Hepatocyte (in vitro differentiated cells): ENCODE results near the gene MFSD6. TPM values are rescaled to one million over a fixed set of nuclear protein-coding genes. Genes with fewer than 3 reads are reported as not detected.

ENCODE experiments used
- DNase-seq: peaks from one replicate; pipeline ENCODE4 v3.0.0-alpha.2; 2016; ENCODE audit warnings: low spot score
- H2AFZ ChIP-seq: fragments of 200-600 bp; sonication (generic); 2 replicates; pipeline ENCODE4 v1.6.0; 2016; ENCODE audit warnings: antibody characterized with exemption, mild to moderate bottlenecking
- H3K27ac ChIP-seq: fragments of 200-600 bp; sonication (generic); 2 replicates; pipeline ENCODE4 v1.5.1; 2016; ENCODE audit warnings: mild to moderate bottlenecking
- H3K27me3 ChIP-seq: fragments of 200-600 bp; sonication (generic); 2 replicates; pipeline ENCODE4 v1.6.1; 2016
- H3K36me3 ChIP-seq: fragments of 200-600 bp; sonication (generic); replicated peaks from 2 replicates; pipeline ENCODE4 v1.5.1; 2016; ENCODE audit warnings: low read depth; ENCODE audit not compliant: insufficient read depth
- H3K4me1 ChIP-seq: fragments of 200-600 bp; sonication (generic); 2 replicates; pipeline ENCODE4 v1.5.1; 2016; ENCODE audit warnings: mild to moderate bottlenecking, moderate library complexity; ENCODE audit not compliant: insufficient read depth
- H3K4me2 ChIP-seq: fragments of 200-600 bp; sonication (generic); 2 replicates; pipeline ENCODE4 v1.6.0; 2016
- H3K4me3 ChIP-seq: fragments of 200-600 bp; sonication (generic); 2 replicates; pipeline ENCODE4 v1.5.1; 2016; ENCODE audit warnings: mild to moderate bottlenecking
- H3K79me2 ChIP-seq: fragments of 200-600 bp; sonication (generic); 2 replicates; pipeline ENCODE4 v1.6.0; 2017; ENCODE audit warnings: mild to moderate bottlenecking
- H3K9me2 ChIP-seq: fragments of 200-600 bp; sonication (generic); replicated peaks from 2 replicates; pipeline ENCODE4 v1.6.0; 2017; ENCODE audit warnings: mild to moderate bottlenecking; ENCODE audit not compliant: insufficient read depth
- H3K9me3 ChIP-seq: fragments of 200-600 bp; sonication (generic); 2 replicates; pipeline ENCODE4 v1.5.1; 2016; ENCODE audit warnings: low read depth, mild to moderate bottlenecking
- H4K20me1 ChIP-seq: fragments of 200-600 bp; sonication (generic); 2 replicates; pipeline ENCODE4 v1.6.0; 2016; ENCODE audit warnings: mild to moderate bottlenecking; ENCODE audit not compliant: insufficient read depth, poor library complexity, severe bottlenecking
- EZH2 ChIP-seq: fragments of 200-600 bp; sonication (generic); IDR thresholded peaks from 2 replicates; pipeline ENCODE4 v1.6.1; 2016; ENCODE audit warnings: antibody characterized with exemption, mild to moderate bottlenecking, borderline replicate concordance
- EZH2phosphoT487 ChIP-seq: fragments of 200-600 bp; sonication (generic); IDR thresholded peaks from one replicate; pipeline ENCODE4 v1.6.1; 2018; ENCODE audit warnings: antibody characterized with exemption, mild to moderate bottlenecking, low read depth, moderate library complexity; ENCODE audit not compliant: unreplicated experiment, severe bottlenecking
- WGBS: methylation state at CpG from one replicate; pipeline ENCODE4 v1.1.6; 2016; ENCODE audit warnings: low lambda C conversion rate; ENCODE audit errors: missing lambda C conversion rate; 5-methylcytosine and 5-hydroxymethylcytosine counted together
- polyA plus RNA-seq: library from polyadenylated mRNA; unstranded; fragments of >200 nt; fragmentation: Nextera tagmentation; extraction: Ambion mirVana; gene quantifications from 2 replicates; pipeline ENCODE4 v1.2.1, GENCODE V29; 2016
- total RNA-seq: library from RNA; depleted of rRNA; stranded (reverse); fragments of >200 nt; gene quantifications from 2 replicates; pipeline ENCODE4 v1.2.3, GENCODE V29; 2014
- TF ChIP-seq, protein P1 (sequence below): fragments of 200-600 bp; sonication (generic); IDR thresholded peaks from 2 replicates; pipeline ENCODE4 v1.5.1; 2016; ENCODE audit warnings: antibody characterized with exemption, mild to moderate bottlenecking; ENCODE audit not compliant: poor library complexity

Gene MFSD6
- total and polyA plus RNA-seq, 2 experiments from 2014 or later: 9.7 to 15.9 TPM

DNA sequence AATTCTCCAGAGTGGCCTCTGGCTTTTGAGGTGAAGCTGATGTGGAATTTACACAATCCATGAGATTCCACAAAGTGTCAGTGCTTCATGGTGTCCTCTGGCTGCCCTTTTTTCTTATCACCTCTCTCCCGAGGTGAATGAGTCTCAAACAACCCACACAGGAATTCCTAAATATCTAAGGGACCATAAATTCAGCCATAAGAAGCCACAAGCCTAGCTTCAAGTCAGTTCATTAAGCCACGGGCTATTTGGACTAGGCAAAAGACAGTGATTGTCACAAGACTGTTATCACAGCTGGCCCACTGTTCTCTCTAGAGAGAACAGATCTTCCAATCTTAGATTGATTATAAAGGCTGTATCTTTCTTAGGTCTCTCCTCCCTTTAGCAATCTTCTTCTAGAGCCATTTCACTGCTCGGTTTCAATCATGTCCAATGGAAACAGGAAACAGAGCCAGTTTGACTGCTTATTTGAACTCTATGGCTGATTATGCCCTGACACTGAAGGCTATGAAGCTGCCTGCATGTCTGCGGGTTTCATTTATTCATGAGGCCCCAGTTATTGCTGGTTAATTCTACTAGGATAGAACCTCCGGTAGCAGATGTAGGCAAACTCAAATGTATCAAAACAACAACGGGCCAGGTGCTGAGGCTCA, 122.2 kb downstream of the MFSD6 start:
- peaks cover 11% of the 10 kb centered on the region for H3K79me2 ChIP-seq

DNA sequence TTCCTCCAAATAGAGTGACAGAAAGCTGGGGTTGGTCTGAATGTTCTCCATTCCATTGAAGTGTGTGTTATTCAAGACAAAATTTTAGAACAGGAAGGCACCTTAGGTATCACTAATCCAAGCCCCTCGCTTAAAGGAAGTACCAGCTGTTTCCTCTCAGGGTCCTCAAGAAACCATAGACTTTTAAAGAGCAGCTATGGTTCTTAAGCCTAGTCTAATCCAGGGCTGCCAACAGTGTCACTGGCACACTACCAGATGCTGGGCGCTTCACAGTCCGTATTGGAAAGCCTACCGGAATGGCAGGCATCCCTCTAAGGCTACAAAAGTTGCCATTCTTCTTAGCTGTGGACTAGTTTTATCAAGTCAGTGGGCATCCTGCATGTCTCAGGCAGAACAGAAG, 124.4 kb downstream of the MFSD6 start:
- Histone ChIP-seq H3K9me2 (no peaks in the 10 kb centered on the region), H3K27me3 (no peaks in the 10 kb centered on the region), H3K4me3 (no peak overlapping the region), H4K20me1 (no peaks in the 10 kb centered on the region), H2AFZ (no peak overlapping the region), H3K4me2 (no peak overlapping the region), H3K27ac (no peak overlapping the region), H3K9me3 (no peaks in the 10 kb centered on the region), H3K4me1 (peaks cover 30% of the 10 kb centered on the region), H3K36me3 (no peaks in the 10 kb centered on the region), H3K79me2 (peaks cover 11% of the 10 kb centered on the region)
- 87% methylated on average over 4 of the region's 4 CpGs for WGBS
- TF ChIP-seq EZH2 (no peak), EZH2phosphoT487 (no peak)
- TF ChIP-seq, protein P1, sequence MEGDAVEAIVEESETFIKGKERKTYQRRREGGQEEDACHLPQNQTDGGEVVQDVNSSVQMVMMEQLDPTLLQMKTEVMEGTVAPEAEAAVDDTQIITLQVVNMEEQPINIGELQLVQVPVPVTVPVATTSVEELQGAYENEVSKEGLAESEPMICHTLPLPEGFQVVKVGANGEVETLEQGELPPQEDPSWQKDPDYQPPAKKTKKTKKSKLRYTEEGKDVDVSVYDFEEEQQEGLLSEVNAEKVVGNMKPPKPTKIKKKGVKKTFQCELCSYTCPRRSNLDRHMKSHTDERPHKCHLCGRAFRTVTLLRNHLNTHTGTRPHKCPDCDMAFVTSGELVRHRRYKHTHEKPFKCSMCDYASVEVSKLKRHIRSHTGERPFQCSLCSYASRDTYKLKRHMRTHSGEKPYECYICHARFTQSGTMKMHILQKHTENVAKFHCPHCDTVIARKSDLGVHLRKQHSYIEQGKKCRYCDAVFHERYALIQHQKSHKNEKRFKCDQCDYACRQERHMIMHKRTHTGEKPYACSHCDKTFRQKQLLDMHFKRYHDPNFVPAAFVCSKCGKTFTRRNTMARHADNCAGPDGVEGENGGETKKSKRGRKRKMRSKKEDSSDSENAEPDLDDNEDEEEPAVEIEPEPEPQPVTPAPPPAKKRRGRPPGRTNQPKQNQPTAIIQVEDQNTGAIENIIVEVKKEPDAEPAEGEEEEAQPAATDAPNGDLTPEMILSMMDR: no peak
- no peak for DNase-seq

More for the DNA sequence above, 122.2 kb downstream of the MFSD6 start:
- no peaks in the 10 kb centered on the region for H3K9me2 ChIP-seq
- no peaks in the 10 kb centered on the region for H4K20me1 ChIP-seq
- H3K9me3 ChIP-seq: no peaks in the 10 kb centered on the region
- peak; percentile 37 for DNase-seq
- 46% methylated on average over 6 of the region's 6 CpGs for WGBS
- peak overlapping the region; percentile 63 for H3K27ac ChIP-seq
- H3K4me2 ChIP-seq: peak overlapping the region; percentile 42
- no peaks in the 10 kb centered on the region for H3K27me3 ChIP-seq
- TF ChIP-seq, protein P1: no peak
- TF ChIP-seq EZH2phosphoT487 (no peak), EZH2 (no peak)
- H3K36me3 ChIP-seq: no peaks in the 10 kb centered on the region
- no peak overlapping the region for H3K4me3 ChIP-seq
- H3K4me1 ChIP-seq: peaks cover 31% of the 10 kb centered on the region
- H2AFZ ChIP-seq: no peak overlapping the region

DNA sequence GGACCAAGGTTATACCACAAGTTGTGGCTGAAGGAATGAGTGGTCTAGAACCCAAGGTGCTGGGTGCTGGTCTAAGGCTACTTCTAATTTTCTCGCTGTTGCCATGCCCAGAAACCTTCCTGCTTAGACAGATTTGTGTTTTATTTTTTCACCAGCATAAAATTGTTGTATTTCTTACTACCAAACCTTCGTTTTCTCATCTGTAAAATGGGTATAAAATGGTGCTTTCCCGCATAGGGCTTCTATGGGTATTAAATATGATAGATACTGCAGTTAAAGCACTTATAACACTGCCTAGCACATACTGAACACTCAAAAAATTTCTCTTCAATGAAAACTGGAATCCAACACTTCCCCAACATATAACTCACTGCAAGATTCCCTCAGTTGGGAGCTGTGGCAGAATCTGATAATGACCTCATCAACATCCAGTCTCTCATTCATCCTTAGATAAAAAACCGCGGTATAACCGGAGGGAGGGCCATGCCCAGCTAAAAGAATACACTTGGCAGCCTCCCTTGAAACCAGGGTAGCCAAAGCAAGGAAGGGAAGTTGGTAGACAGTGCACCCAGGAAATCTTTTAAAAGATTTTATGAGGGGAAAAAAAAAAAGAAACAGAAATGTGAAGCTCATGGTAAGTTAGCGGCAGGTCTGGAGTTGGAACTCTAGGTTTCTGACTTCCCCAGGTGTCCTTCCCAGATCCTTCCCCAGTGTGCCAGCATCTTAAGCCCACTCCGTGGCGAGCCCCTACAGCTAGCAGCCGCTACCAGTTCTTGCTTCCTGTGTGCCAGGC, 125.2 kb downstream of the MFSD6 start:
- Histone ChIP-seq H3K27ac (peak overlapping the region; percentile 98), H3K36me3 (no peaks in the 10 kb centered on the region), H2AFZ (peak overlapping the region; percentile 99), H3K9me3 (no peaks in the 10 kb centered on the region), H3K4me3 (peak overlapping the region; percentile 63), H3K9me2 (no peaks in the 10 kb centered on the region), H3K4me1 (peaks cover 30% of the 10 kb centered on the region), H3K79me2 (peaks cover 11% of the 10 kb centered on the region), H4K20me1 (no peaks in the 10 kb centered on the region), H3K27me3 (no peaks in the 10 kb centered on the region), H3K4me2 (peak overlapping the region; percentile 79)
- 97% methylated on average over 10 of the region's 10 CpGs for WGBS
- no peak for DNase-seq
- TF ChIP-seq EZH2phosphoT487: no peak
- TF ChIP-seq EZH2: no peak
- TF ChIP-seq, protein P1: no peak
